Sigmoid colon (tissue), 7 donors: ENCODE results near the gene PXDN. TPM values are rescaled to one million over a fixed set of nuclear protein-coding genes. Genes with fewer than 3 reads are reported as not detected.
"Not testable (repeated sequence)": the region's sequence is repeated elsewhere in the genome, so short reads cannot be mapped to it uniquely, and the experiment has no call there.

Experiments
- DNase-seq: peaks from one replicate; pipeline ENCODE4 v3.0.0-alpha.2; 2019
- H3K27ac ChIP-seq, 4 donors: fragments of 200-600 bp; sonication (generic); one replicate each; pipeline ENCODE4 v1.5.1; 2016 to 2019; ENCODE audit warnings: mild to moderate bottlenecking in 1 of 4
- H3K27me3 ChIP-seq, 3 donors: fragments of 200-600 bp; sonication (generic); one replicate each; pipeline ENCODE4 v1.5.1; 2019; ENCODE audit warnings: mild to moderate bottlenecking in 1 of 3
- H3K36me3 ChIP-seq, 4 donors: fragments of 200-600 bp; sonication (generic); one replicate each; pipeline ENCODE4 v1.5.1; 2016 to 2019
- H3K4me1 ChIP-seq, 4 donors: fragments of 200-600 bp; sonication (generic); one replicate each; pipeline ENCODE4 v1.5.1; 2017 to 2019
- H3K4me3 ChIP-seq, 4 donors: fragments of 200-600 bp; sonication (generic); one replicate each; pipeline ENCODE4 v1.5.1; 2017 to 2019; ENCODE audit warnings: mild to moderate bottlenecking in 2 of 4, moderate library complexity in 1 of 4
- H3K9me3 ChIP-seq, 4 donors: fragments of 200-600 bp in 3 of 4; sonication (generic) in 3 of 4; one replicate each; pipeline versions ENCODE4 v1.5.1 to v1.6.1; 2013 to 2019
- CTCF ChIP-seq, 4 experiments: fragments of 450-650 bp in 3 of 4; fragments of 200-600 bp in 1 of 4; IDR thresholded peaks; one replicate each; pipeline ENCODE4 v1.5.1; 2016 to 2019; ENCODE audit warnings: antibody characterized with exemption in 4 of 4, mild to moderate bottlenecking in 3 of 4, moderate library complexity in 2 of 4
- EP300 ChIP-seq, 4 donors: sonication (generic); formaldehyde crosslinking; IDR thresholded peaks; one replicate each; pipeline ENCODE4 v1.6.1; 2017; ENCODE audit warnings: antibody characterized with exemption in 4 of 4
- POLR2A ChIP-seq, 2 donors: fragments of 450-650 bp; IDR thresholded peaks; one replicate each; pipeline ENCODE4 v1.6.1; 2016; ENCODE audit warnings: antibody characterized with exemption in 2 of 2, mild to moderate bottlenecking in 2 of 2, moderate library complexity in 2 of 2
- POLR2AphosphoS5 ChIP-seq, 4 donors: sonication (generic); formaldehyde crosslinking; IDR thresholded peaks; one replicate each; pipeline ENCODE4 v1.6.1; 2017; ENCODE audit warnings: antibody characterized with exemption in 4 of 4
- WGBS, 2 donors: extraction: QIAGEN DNeasy Blood & Tissue Kit; methylation state at CpG; one replicate each; pipeline ENCODE4 v1.1.7; 2013; 5-methylcytosine and 5-hydroxymethylcytosine counted together
- intact Hi-C: fragments of 100-400 bp; cut with DNase I; formaldehyde crosslinking; loops from one replicate; pipeline ENCODE4 v1.15.1; 2023
- polyA plus RNA-seq, 3 donors: library from polyadenylated mRNA; stranded (reverse); fragments of 200-250 nt; gene quantifications; one replicate each; pipeline ENCODE4 v1.2.3, GENCODE V29; 2013
- total RNA-seq, 4 donors: library from RNA; depleted of rRNA; stranded (reverse); fragments of >200 nt; gene quantifications; one replicate each; pipeline ENCODE4 v1.1.0, GENCODE V29; 2016
- donor health status: healthy with polysubstance abuse.
- donor health status: Bipolar disorder and iron deficiency.
- donor health status: healthy.

The PXDN gene
- total and polyA plus RNA-seq, 7 donors = 1.2 to 126 (median 34.4) TPM

GRCh38 chr2:1767939-1768691 lies 23.8 kb upstream of the PXDN start:
- no peak for DNase-seq
- Histone ChIP-seq H3K4me1 (no peaks in the 10 kb centered on the region), H3K36me3 (no peaks in the 10 kb centered on the region), H3K4me3 (no peak overlapping the region), H3K27ac (no peak overlapping the region), H3K27me3 (no peaks in the 10 kb centered on the region), H3K9me3 (no peaks in the 10 kb centered on the region)
- TF ChIP-seq POLR2A (IDR thresholded peaks at IDR 0.05) = no peak
- TF ChIP-seq EP300 (IDR thresholded peaks at IDR 0.05) = no peak
- TF ChIP-seq POLR2AphosphoS5 (IDR thresholded peaks at IDR 0.05) = no peak
- no peak for TF ChIP-seq CTCF (IDR thresholded peaks at IDR 0.05)
- intact Hi-C loops = loop anchor here (5.0 kb wide), 1 partner anchor 176 kb away; no protein-coding TSS in a partner anchor
- WGBS, 2 donors = 92 to 95% methylated on average over 23 of the region's 23 CpGs

- intact Hi-C loops = loop anchor here (5.0 kb wide), 1 partner anchor 175 kb away; no protein-coding TSS in a partner anchor
Measured at GRCh38 chr2:1766851-1767811, 22.8 kb upstream of the PXDN start.

GRCh38 chr2:1766425-1766824 lies 22.1 kb upstream of the PXDN start:
- WGBS, 2 donors = 63 to 80% methylated on average over 6 of the region's 6 CpGs
- intact Hi-C loops = loop anchor here (5.0 kb wide), 1 partner anchor 174 kb away; no protein-coding TSS in a partner anchor

More at GRCh38 chr2:1766851-1767811, 22.8 kb upstream of the PXDN start:
- no peak for DNase-seq
- Histone ChIP-seq H3K36me3 (no peaks in the 10 kb centered on the region), H3K27me3 (no peaks in the 10 kb centered on the region), H3K27ac (no peak overlapping the region), H3K4me3 (no peak overlapping the region), H3K4me1 (no peaks in the 10 kb centered on the region), H3K9me3 (no peaks in the 10 kb centered on the region)
- WGBS, 2 donors = 76 to 91% methylated on average over 30 of the region's 30 CpGs
- TF ChIP-seq EP300 (IDR thresholded peaks at IDR 0.05) = no peak
- TF ChIP-seq CTCF (IDR thresholded peaks at IDR 0.05) = no peak
- TF ChIP-seq POLR2AphosphoS5 (IDR thresholded peaks at IDR 0.05) = no peak
- no peak for TF ChIP-seq POLR2A (IDR thresholded peaks at IDR 0.05)

GRCh38 chr2:1765201-1765600 lies 20.9 kb upstream of the PXDN start:
- H3K27ac ChIP-seq, H3K36me3 ChIP-seq, H3K4me1 ChIP-seq, H3K27me3 ChIP-seq, H3K9me3 ChIP-seq, DNase-seq, H3K4me3 ChIP-seq: not testable (repeated sequence)
- WGBS, 2 donors = 81 to 93% methylated on average over 2 of the region's 2 CpGs
- intact Hi-C loops = loop anchor here (5.0 kb wide), 1 partner anchor 173 kb away; no protein-coding TSS in a partner anchor

More at GRCh38 chr2:1766425-1766824, 22.1 kb upstream of the PXDN start:
- Histone ChIP-seq H3K27me3 (no peaks in the 10 kb centered on the region), H3K4me3 (no peak overlapping the region), H3K9me3 (no peaks in the 10 kb centered on the region), H3K4me1 (no peaks in the 10 kb centered on the region), H3K36me3 (no peaks in the 10 kb centered on the region), H3K27ac (no peak overlapping the region)
- DNase-seq = no peak
- TF ChIP-seq POLR2AphosphoS5 (IDR thresholded peaks at IDR 0.05) (no peak), POLR2A (IDR thresholded peaks at IDR 0.05) (no peak), EP300 (IDR thresholded peaks at IDR 0.05) (no peak), CTCF (IDR thresholded peaks at IDR 0.05) (no peak)

GRCh38 chr2:1759611-1759930 lies 15.3 kb upstream of the PXDN start:
- Histone ChIP-seq H3K27me3 (no peaks in the 10 kb centered on the region), H3K4me1 (peaks cover 0 to 31% (median 6%) of the 10 kb centered on the region in 4 donors), H3K27ac (no peak overlapping the region), H3K4me3 (no peak overlapping the region), H3K36me3 (no peaks in the 10 kb centered on the region), H3K9me3 (no peaks in the 10 kb centered on the region)
- 89 to 97% methylated on average over 12 to 13 of the region's 13 CpGs for WGBS, 2 donors
- DNase-seq = no peak
- intact Hi-C loops = no loop called here
- TF ChIP-seq EP300 (IDR thresholded peaks at IDR 0.05) = no peak
- TF ChIP-seq CTCF (IDR thresholded peaks at IDR 0.05) = no peak
- no peak for TF ChIP-seq POLR2AphosphoS5 (IDR thresholded peaks at IDR 0.05)
- TF ChIP-seq POLR2A (IDR thresholded peaks at IDR 0.05) = no peak
